Fibroblast of lung (primary cell): ENCODE measurements around the gene CLCNKB. TPM values are rescaled to one million over a fixed set of nuclear protein-coding genes. Genes with fewer than 3 reads are reported as not detected.

Source experiments
- DNase-seq, 2 donors: peaks; one replicate each; pipeline versions ENCODE4 v3.0.0 to v3.0.0-alpha.2; 2010; ENCODE audit warnings: low read depth in 2 of 2
- H2AFZ ChIP-seq: 2 replicates; pipeline ENCODE4 v1.5.1; 2012; ENCODE audit warnings: low read length, control low read depth, inconsistent platforms
- H3K27ac ChIP-seq: 2 replicates; pipeline ENCODE4 v1.5.1; 2011; ENCODE audit warnings: low read length, control low read depth; ENCODE audit not compliant: insufficient read depth
- H3K27me3 ChIP-seq: 2 replicates; pipeline ENCODE4 v1.5.1; 2011; ENCODE audit warnings: mild to moderate bottlenecking, low read length; ENCODE audit not compliant: control insufficient read depth, insufficient read depth
- H3K36me3 ChIP-seq: 2 replicates; pipeline ENCODE4 v1.5.1; 2011; ENCODE audit warnings: low read length; ENCODE audit not compliant: control insufficient read depth, insufficient read depth
- H3K4me1 ChIP-seq: 2 replicates; pipeline ENCODE4 v1.5.1; 2011; ENCODE audit warnings: low read length; ENCODE audit not compliant: control insufficient read depth, insufficient read depth; ENCODE audit errors: extremely low read depth
- H3K4me2 ChIP-seq: 2 replicates; pipeline ENCODE4 v1.5.1; 2011; ENCODE audit warnings: low read length, control low read depth; ENCODE audit not compliant: insufficient read depth; ENCODE audit errors: extremely low read depth
- H3K4me3 ChIP-seq, 4 experiments: fragments of 200-600 bp in 1 of 4; sonication (generic) in 1 of 4; replicated peaks in 1 of 4; 2 replicates each; pipeline ENCODE4 v1.5.1; 2011 to 2016; ENCODE audit warnings: low read length in 4 of 4, low read depth in 3 of 4, mild to moderate bottlenecking in 3 of 4, control low read depth in 2 of 4, inconsistent platforms in 1 of 4, mixed read lengths in 1 of 4; ENCODE audit not compliant: insufficient read depth in 1 of 4; ENCODE audit errors: control extremely low read depth in 1 of 4
- H3K79me2 ChIP-seq: 2 replicates; pipeline ENCODE4 v1.5.1; 2012; ENCODE audit warnings: mild to moderate bottlenecking, low read length, inconsistent platforms; ENCODE audit not compliant: control insufficient read depth, insufficient read depth
- H3K9ac ChIP-seq: 2 replicates; pipeline ENCODE4 v1.5.1; 2011; ENCODE audit warnings: mild to moderate bottlenecking, low read length, control low read depth; ENCODE audit not compliant: insufficient read depth
- H3K9me3 ChIP-seq: 2 replicates; pipeline ENCODE4 v1.5.1; 2012; ENCODE audit warnings: low read depth, low read length; ENCODE audit not compliant: control insufficient read depth, insufficient read depth
- H4K20me1 ChIP-seq: 2 replicates; pipeline ENCODE4 v1.5.1; 2011; ENCODE audit warnings: low read length; ENCODE audit not compliant: control insufficient read depth, insufficient read depth; ENCODE audit errors: extremely low read depth
- EZH2 ChIP-seq: IDR thresholded peaks from 2 replicates; pipeline ENCODE4 v1.5.1; 2012; ENCODE audit warnings: low read length, control low read depth, mild to moderate bottlenecking; ENCODE audit errors: missing control alignments
- polyA plus RNA-seq, 2 donors: library from polyadenylated mRNA; depleted of rRNA in 1 of 2; stranded (reverse) in 1 of 2; unstranded in 1 of 2; fragments of >200 nt; gene quantifications; 2 replicates each; pipeline ENCODE4 v1.2.1, GENCODE V29; 2011 to 2012; ENCODE audit warnings: missing spikeins in 1 of 2
- total RNA-seq: library from RNA; depleted of rRNA; stranded (reverse); fragments of >200 nt; gene quantifications from 2 replicates; pipeline ENCODE4 v1.2.1, GENCODE V29; 2014
- TF ChIP-seq, protein P1 (sequence below), 2 donors: IDR thresholded peaks in 1 of 2; conservative IDR thresholded peaks in 1 of 2; 1 replicate in 1 of 2; 2 replicates in 1 of 2; pipeline ENCODE4 v1.5.1; 2011 to 2012; ENCODE audit warnings: low read length in 2 of 2, control low read depth in 1 of 2, inconsistent platforms in 1 of 2, low read depth in 1 of 2, mild to moderate bottlenecking in 1 of 2

The CLCNKB gene
- total and polyA plus RNA-seq, 2 donors (not counting 1 experiment from before 2014, with no cell fraction given) = 0.09 to 0.33 TPM

DNA sequence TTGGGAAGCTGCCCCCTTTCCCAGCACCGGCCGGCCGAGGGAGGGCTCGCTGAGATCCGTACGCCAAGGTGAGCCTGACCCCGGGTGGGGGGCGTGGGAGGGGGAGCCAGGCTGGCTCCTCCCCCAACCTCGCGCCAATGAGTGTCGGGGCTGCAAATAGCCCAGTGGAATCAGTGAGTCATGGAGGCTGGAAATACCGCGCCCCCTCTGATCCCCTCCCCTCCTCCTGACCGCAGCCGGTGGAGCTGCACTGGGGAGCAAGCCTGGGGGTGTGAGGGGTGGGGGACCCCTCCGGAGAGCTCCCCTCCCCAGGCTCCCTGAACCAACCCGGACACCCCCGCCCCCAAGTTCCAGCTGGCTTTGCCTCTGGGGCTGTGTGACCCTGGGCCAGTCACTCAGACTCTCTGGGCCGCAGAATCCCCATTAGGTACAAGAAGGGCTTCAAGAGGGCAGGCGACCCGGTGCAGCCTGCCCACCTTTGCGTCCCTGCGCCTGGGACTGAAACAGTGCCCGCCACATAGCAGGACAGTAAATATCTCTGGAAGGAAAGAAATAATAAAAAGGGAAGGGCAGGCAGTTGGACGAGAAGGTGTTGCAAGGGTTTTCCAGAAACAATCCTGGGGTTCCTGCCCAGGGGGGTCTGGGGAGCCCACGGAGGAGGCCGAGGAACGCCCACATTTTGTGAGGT lies 30.2 kb upstream of the CLCNKB start:
- no peak for TF ChIP-seq EZH2
- TF ChIP-seq, protein P1, sequence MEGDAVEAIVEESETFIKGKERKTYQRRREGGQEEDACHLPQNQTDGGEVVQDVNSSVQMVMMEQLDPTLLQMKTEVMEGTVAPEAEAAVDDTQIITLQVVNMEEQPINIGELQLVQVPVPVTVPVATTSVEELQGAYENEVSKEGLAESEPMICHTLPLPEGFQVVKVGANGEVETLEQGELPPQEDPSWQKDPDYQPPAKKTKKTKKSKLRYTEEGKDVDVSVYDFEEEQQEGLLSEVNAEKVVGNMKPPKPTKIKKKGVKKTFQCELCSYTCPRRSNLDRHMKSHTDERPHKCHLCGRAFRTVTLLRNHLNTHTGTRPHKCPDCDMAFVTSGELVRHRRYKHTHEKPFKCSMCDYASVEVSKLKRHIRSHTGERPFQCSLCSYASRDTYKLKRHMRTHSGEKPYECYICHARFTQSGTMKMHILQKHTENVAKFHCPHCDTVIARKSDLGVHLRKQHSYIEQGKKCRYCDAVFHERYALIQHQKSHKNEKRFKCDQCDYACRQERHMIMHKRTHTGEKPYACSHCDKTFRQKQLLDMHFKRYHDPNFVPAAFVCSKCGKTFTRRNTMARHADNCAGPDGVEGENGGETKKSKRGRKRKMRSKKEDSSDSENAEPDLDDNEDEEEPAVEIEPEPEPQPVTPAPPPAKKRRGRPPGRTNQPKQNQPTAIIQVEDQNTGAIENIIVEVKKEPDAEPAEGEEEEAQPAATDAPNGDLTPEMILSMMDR (conservative IDR thresholded peaks at IDR 0.05 in 1 of 2, IDR thresholded peaks at IDR 0.05 in 1 of 2; ENCODE audit: low read depth in 1 of 2, low read length in 2 of 2) = no peak
- H3K4me3 ChIP-seq = peak overlapping the region in 1 of 4 experiments; percentile 42
- peak; percentile 48 to 86 for DNase-seq
- no peaks in the 10 kb centered on the region for H4K20me1 ChIP-seq
- H3K27me3 ChIP-seq = no peaks in the 10 kb centered on the region
- peak overlapping the region; percentile 52 for H3K9ac ChIP-seq
- H3K9me3 ChIP-seq = no peaks in the 10 kb centered on the region
- H2AFZ ChIP-seq = no peak overlapping the region
- no peaks in the 10 kb centered on the region for H3K79me2 ChIP-seq
- no peaks in the 10 kb centered on the region for H3K36me3 ChIP-seq
- peak overlapping the region; percentile 74 for H3K4me2 ChIP-seq
- peak overlapping the region; percentile 46 for H3K27ac ChIP-seq
- H3K4me1 ChIP-seq = peaks cover 11% of the 10 kb centered on the region

DNA sequence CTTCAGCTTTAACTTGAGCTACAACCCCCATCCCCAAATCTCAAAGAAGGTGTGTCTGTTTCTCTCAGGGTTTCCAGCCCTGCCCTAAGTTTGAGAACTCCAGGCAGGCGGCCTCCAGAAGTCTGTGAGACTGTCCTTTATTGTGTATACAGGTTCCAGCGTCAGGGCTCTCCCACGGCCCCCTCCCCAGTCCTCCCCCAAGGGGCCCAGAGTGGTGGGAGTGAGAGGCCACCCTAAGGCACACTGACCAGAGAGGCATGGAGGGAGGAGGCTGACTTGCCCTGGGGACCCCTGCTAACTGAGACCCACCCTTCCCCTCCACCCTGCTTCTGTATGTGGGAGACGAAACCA lies 29.7 kb upstream of the CLCNKB start:
- Histone ChIP-seq H3K4me1 (peaks cover 17% of the 10 kb centered on the region), H4K20me1 (no peaks in the 10 kb centered on the region), H3K79me2 (no peaks in the 10 kb centered on the region), H3K4me3 (no peak overlapping the region), H3K9ac (no peak overlapping the region), H3K27me3 (no peaks in the 10 kb centered on the region), H3K27ac (no peak overlapping the region), H3K4me2 (no peak overlapping the region), H3K9me3 (no peaks in the 10 kb centered on the region), H3K36me3 (no peaks in the 10 kb centered on the region), H2AFZ (no peak overlapping the region)
- DNase-seq = no peak
- no peak for TF ChIP-seq EZH2
- TF ChIP-seq, protein P1 (conservative IDR thresholded peaks at IDR 0.05 in 1 of 2, IDR thresholded peaks at IDR 0.05 in 1 of 2; ENCODE audit: low read depth in 1 of 2, low read length in 2 of 2) = no peak

DNA sequence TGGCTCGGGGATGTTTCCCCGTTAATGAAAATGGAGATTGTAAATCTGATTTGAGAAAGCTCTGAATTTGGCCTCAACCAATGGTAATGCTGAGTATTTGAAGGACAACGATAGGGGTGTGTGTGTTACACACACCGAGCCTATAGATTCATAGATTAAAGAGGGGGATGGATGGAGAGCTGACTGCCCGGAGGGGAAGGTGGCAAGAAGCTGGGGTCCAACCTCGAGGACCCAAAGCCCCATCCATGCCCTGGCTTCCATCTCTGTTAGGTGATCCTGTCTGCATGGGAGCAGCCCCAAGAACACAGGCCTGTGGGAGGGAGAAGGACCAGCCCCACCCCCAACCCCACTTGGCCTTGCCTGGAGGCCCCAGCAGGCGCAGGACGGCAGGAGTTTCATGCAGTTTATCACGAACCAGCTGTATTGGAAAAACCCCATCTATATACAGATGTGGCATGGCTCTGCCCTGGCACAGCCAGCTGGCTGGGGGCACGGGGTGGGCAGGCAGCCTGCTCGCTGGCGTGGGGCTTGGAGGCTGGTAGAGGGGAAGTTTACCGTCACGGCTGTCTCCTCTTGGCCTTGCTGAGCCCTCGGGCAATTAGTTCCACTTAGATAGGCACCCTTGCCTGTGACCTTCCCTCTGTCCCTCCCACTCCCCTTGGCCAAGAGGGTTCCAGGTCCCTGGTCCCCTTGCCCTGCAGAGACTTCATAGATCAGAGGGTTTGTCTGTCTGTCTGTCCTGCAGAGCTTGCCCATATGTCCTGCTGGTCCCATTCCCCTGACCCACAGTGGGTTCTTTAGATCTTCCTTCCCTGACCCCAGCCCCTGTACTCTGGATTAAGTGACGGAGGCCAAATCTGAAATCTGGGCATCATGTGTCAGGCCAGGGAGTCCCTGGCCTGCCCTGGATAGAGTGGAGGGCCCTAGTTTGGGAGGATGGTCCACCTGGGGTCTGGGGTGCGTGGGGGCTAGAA lies 28.8 kb upstream of the CLCNKB start:
- Histone ChIP-seq H3K27me3 (no peaks in the 10 kb centered on the region), H2AFZ (no peak overlapping the region), H3K4me2 (no peak overlapping the region), H4K20me1 (no peaks in the 10 kb centered on the region), H3K79me2 (no peaks in the 10 kb centered on the region), H3K4me1 (peaks cover 26% of the 10 kb centered on the region), H3K9me3 (no peaks in the 10 kb centered on the region), H3K9ac (no peak overlapping the region), H3K36me3 (no peaks in the 10 kb centered on the region), H3K27ac (no peak overlapping the region), H3K4me3 (no peak overlapping the region)
- TF ChIP-seq, protein P1 (conservative IDR thresholded peaks at IDR 0.05 in 1 of 2, IDR thresholded peaks at IDR 0.05 in 1 of 2; ENCODE audit: low read depth in 1 of 2, low read length in 2 of 2) = no peak
- no peak for TF ChIP-seq EZH2
- DNase-seq = no peak
